Measurements from ENCODE around the gene RBM47.
A peak's percentile ranks its signal among the peaks of the same experiment; 100 is the strongest.

GRCh38 chr4:40629401-40630334, at the start of gene RBM47:
- TF ChIP-seq, protein P1, sequence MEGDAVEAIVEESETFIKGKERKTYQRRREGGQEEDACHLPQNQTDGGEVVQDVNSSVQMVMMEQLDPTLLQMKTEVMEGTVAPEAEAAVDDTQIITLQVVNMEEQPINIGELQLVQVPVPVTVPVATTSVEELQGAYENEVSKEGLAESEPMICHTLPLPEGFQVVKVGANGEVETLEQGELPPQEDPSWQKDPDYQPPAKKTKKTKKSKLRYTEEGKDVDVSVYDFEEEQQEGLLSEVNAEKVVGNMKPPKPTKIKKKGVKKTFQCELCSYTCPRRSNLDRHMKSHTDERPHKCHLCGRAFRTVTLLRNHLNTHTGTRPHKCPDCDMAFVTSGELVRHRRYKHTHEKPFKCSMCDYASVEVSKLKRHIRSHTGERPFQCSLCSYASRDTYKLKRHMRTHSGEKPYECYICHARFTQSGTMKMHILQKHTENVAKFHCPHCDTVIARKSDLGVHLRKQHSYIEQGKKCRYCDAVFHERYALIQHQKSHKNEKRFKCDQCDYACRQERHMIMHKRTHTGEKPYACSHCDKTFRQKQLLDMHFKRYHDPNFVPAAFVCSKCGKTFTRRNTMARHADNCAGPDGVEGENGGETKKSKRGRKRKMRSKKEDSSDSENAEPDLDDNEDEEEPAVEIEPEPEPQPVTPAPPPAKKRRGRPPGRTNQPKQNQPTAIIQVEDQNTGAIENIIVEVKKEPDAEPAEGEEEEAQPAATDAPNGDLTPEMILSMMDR (IDR thresholded peaks at IDR 0.05; ENCODE audit: low read depth, low read length), result peak; percentile 14; the same call in 1 of the 2 replicates
- TF ChIP-seq EZH2phosphoT487 (IDR thresholded peaks at IDR 0.05; ENCODE audit: low read depth), result no peak
